Measurements from ENCODE around the gene ZSWIM2.
A peak's percentile ranks its signal among the peaks of the same experiment; 100 is the strongest.
"Not testable (repeated sequence)": the region's sequence is repeated elsewhere in the genome, so short reads cannot be mapped to it uniquely, and the experiment has no call there.

The ZSWIM2 gene

DNA sequence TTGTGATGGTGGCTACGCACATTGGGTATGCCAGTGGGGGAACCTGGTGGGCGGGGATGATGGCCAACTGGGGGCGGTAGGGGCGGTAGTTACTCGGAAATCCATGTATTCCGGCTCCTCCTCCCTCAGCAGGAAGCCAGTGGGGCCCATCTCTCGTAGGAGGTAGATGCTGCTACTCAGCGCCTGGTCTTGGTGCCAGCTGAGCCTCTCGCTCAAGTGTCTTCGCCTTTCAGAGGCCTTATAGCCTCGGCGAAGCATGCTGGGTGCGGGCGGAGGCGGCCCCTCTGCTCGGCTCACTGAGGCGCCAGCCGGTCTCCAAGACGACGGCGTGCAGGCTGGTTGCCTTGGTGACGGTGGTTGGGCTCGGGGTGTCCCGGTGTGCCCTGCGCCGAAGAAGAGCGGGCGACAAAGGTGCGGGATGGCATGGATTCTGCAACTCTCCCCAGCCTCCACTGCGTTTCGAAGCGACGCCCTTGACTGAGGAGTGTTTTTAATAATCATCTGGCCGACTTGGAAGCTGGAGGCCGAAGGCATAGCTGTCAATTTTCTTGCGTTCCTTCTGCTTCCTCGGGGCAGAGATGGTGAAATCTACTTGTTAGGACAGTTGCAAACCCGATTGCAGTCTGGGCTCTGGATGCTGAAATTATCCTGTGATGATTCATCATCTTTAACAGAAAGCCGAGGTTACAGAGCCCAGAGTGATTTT, at the start of gene ZSWIM2:
Gene ZSWIM2 (minus strand): TSS at position 298 of the 706 bp plus-strand sequence. CDS start 40 bp downstream, at position 258.
- H3K27ac Mint-ChIP-seq: no peak within 1 kb of the TSS
- H3K4me1 Mint-ChIP-seq (ENCODE audit: low read depth): peaks cover 13% of the 10 kb centered on the region
- H3K36me3 Mint-ChIP-seq: peaks cover 3% of the 10 kb centered on the region
- H3K27me3 Mint-ChIP-seq: peaks cover 18% of the 10 kb centered on the region
- peak within 1 kb of the TSS; percentile 69 for H3K4me3 Mint-ChIP-seq
- H3K9me3 Mint-ChIP-seq (ENCODE audit: low read depth): peaks cover 16% of the 10 kb centered on the region

DNA sequence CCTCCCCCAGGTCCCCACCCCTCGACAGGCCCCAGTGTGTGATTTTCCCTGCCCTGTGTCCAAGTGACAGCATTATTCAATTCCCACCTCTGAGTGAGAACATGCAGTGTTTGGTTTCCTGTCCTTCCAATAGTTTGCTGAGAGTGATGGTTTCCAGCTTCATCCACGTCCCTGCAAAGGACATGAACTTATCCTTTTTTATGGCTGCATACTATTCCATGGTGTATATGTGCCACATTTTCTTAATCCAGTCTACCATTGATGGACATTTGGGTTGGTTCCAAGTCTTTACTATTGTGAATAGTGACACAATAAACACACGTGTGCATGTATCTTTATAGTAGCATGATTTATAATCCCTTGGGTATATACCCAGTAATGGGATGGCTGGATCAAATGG, 47.2 kb upstream of the ZSWIM2 start:
- H3K36me3 Mint-ChIP-seq; H3K9me3 Mint-ChIP-seq (ENCODE audit: low read depth); H3K27me3 Mint-ChIP-seq; H3K4me3 Mint-ChIP-seq; H3K27ac Mint-ChIP-seq; H3K4me1 Mint-ChIP-seq (ENCODE audit: low read depth): not testable (repeated sequence)

DNA sequence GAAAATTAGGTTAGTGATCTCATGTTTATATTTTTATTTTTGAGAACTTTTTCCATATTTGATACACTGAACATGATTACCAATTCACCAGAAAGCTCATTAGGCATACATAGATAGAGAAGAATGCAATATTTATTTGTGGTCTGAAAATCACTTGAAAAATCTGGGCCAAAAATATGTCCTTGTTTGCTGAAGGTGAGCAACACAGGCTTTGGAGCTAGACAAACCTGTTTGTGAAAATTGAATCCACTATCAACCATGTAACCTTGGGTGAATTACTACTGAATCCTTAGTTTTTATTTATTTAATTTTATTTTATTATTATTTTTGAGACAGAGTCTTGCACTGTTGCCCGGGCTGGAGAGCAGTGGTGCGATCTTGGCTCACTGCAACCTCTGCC, 46.5 kb upstream of the ZSWIM2 start:
- Mint-ChIP-seq H3K27me3 (no peaks in the 10 kb centered on the region), H3K4me3 (no peak overlapping the region), H3K27ac (no peak overlapping the region), H3K4me1 (ENCODE audit: low read depth) (no peaks in the 10 kb centered on the region), H3K36me3 (no peaks in the 10 kb centered on the region), H3K9me3 (ENCODE audit: low read depth) (peaks cover 4% of the 10 kb centered on the region)

DNA sequence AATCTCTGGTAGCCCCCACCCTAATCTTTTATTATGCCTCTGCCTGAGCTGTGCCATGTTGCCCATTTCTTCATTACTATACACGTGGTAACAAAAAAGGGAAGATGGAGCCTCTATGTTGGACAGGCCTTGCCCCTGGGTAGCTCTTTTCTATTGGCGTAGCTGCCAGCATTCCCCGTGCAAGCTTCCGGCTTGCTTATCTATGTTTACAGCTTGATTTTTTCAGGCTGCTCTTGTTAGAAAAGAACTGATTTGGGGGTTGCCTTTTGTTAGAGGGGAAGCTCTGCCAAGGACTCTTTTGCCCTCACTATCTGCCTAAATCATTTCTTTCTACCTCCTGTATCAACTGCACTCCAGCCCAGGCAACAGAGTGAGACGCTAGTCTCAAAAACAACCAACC, 45.5 kb upstream of the ZSWIM2 start:
- Mint-ChIP-seq H3K4me3 (no peak overlapping the region), H3K27ac (no peak overlapping the region)

DNA sequence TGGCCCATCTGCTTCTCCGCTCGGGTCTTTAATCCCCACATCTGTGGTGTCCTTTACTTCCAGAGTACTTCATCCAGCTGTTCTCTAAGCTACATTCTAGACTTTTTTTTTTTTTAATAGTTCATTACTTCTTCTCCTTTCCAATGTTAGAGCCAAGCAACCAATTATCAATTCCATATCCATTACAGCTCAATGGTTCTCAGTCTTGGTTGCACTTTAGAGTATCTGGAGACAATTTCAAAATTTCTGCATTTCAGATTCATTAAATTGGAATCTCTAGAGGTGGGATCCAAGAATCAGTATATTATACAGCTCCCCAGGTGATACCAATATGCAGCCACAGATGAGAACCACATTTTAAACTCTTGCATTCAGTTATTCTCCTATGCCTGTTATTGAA, 43.9 kb upstream of the ZSWIM2 start:
- Mint-ChIP-seq H3K9me3 (ENCODE audit: low read depth) (peaks cover 3% of the 10 kb centered on the region), H3K27me3 (no peaks in the 10 kb centered on the region), H3K27ac (no peak overlapping the region), H3K4me3 (no peak overlapping the region), H3K4me1 (ENCODE audit: low read depth) (no peaks in the 10 kb centered on the region), H3K36me3 (no peaks in the 10 kb centered on the region)

More for the DNA sequence above, 45.5 kb upstream of the ZSWIM2 start:
- no peaks in the 10 kb centered on the region for H3K27me3 Mint-ChIP-seq
- peaks cover 4% of the 10 kb centered on the region for H3K9me3 Mint-ChIP-seq (ENCODE audit: low read depth)
- H3K36me3 Mint-ChIP-seq: no peaks in the 10 kb centered on the region
- no peaks in the 10 kb centered on the region for H3K4me1 Mint-ChIP-seq (ENCODE audit: low read depth)

DNA sequence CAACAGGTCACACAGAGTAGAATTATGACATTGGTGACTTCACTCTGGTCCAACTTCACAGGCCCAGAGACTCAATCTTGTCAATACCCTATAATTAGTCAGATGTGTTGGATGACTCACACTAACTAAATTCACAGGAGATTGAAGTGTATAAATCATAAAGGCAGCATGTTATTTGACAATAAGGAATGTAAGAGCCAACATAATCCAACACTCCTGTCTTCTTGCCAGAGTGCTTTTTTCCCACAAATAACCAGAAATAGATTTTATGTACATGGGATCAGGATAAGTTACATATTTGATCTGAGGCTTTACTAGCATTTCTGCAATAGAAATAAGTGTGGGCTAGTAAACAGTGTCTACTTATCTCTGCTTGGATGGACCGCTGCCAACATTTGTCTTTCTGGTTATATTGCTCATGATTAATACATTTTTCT, 42.2 kb upstream of the ZSWIM2 start:
- Mint-ChIP-seq H3K9me3 (ENCODE audit: low read depth) (no peaks in the 10 kb centered on the region), H3K4me1 (ENCODE audit: low read depth) (no peaks in the 10 kb centered on the region), H3K36me3 (no peaks in the 10 kb centered on the region), H3K27ac (no peak overlapping the region), H3K27me3 (peaks cover 2% of the 10 kb centered on the region), H3K4me3 (no peak overlapping the region)

GRCh38 chr2:186889101-186889879, 40.3 kb upstream of the ZSWIM2 start:
- Mint-ChIP-seq H3K4me3 (no peak overlapping the region), H3K27me3 (peaks cover 2% of the 10 kb centered on the region), H3K4me1 (ENCODE audit: low read depth) (no peaks in the 10 kb centered on the region)

GRCh38 chr2:186887107-186888090, 38.4 kb upstream of the ZSWIM2 start:
- H3K27ac Mint-ChIP-seq: no peak overlapping the region
- H3K4me3 Mint-ChIP-seq: no peak overlapping the region
- peaks cover 9% of the 10 kb centered on the region for H3K9me3 Mint-ChIP-seq (ENCODE audit: low read depth)
- peaks cover 5% of the 10 kb centered on the region for H3K27me3 Mint-ChIP-seq
- H3K36me3 Mint-ChIP-seq: no peaks in the 10 kb centered on the region
- H3K4me1 Mint-ChIP-seq (ENCODE audit: low read depth): no peaks in the 10 kb centered on the region

More at GRCh38 chr2:186889101-186889879, 40.3 kb upstream of the ZSWIM2 start:
- Mint-ChIP-seq H3K36me3 (no peaks in the 10 kb centered on the region), H3K27ac (no peak overlapping the region), H3K9me3 (ENCODE audit: low read depth) (no peaks in the 10 kb centered on the region)

DNA sequence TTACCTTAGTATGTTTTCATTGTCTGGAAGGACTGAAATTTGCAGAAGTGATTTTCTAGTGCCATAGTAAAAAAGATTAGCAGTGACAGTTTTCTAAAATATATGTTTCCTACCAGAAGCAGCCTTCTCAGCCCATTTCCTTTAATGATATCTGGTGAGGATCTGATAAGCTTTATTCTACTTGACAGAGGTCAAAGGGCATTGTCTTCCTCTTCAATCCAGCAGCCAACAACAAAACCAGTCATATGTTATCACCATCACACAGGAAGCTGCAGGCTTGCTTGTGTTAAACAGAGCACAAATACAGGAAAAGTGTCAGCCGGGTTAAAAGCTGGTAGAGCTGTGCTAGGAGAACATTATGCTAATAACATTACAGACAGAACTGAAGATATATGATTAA, 35.6 kb upstream of the ZSWIM2 start:
- Mint-ChIP-seq H3K9me3 (ENCODE audit: low read depth) (peaks cover 19% of the 10 kb centered on the region), H3K36me3 (no peaks in the 10 kb centered on the region), H3K27ac (no peak overlapping the region), H3K4me3 (no peak overlapping the region), H3K4me1 (ENCODE audit: low read depth) (no peaks in the 10 kb centered on the region), H3K27me3 (peaks cover 5% of the 10 kb centered on the region)

GRCh38 chr2:186883666-186884065, 34.7 kb upstream of the ZSWIM2 start:
- no peak overlapping the region for H3K27ac Mint-ChIP-seq
- no peaks in the 10 kb centered on the region for H3K36me3 Mint-ChIP-seq
- peaks cover 5% of the 10 kb centered on the region for H3K27me3 Mint-ChIP-seq
- peaks cover 19% of the 10 kb centered on the region for H3K9me3 Mint-ChIP-seq (ENCODE audit: low read depth)
- H3K4me3 Mint-ChIP-seq: no peak overlapping the region
- H3K4me1 Mint-ChIP-seq (ENCODE audit: low read depth): no peaks in the 10 kb centered on the region

DNA sequence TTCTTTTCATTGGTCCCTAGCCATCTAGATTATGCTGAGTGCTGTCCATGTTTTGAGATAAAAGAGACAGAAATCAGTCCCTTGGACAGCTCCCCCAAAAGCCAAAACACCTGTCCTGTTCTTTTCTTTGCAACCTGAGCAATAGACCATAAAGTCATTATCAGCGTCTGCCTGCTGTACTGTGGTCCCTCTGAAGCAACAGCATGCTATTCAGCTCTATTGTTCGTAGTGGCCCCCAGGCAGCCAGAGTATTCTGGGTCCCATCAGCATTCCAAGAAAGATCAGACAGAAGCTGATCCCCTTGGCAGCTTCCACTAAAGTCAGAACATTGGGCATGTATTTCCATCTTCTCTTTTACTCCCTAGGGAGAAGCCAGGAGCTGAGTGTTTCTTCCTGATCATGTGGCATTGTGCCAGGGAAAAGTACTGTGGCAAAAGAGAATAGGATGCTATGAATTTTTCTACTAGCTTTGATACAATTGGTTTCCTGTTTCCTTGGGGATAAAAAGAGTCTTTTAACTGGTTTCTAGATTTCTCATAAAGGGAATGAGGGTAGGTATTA, 33.6 kb upstream of the ZSWIM2 start:
- H3K9me3 Mint-ChIP-seq (ENCODE audit: low read depth): peaks cover 23% of the 10 kb centered on the region
- H3K4me3 Mint-ChIP-seq: no peak overlapping the region

DNA sequence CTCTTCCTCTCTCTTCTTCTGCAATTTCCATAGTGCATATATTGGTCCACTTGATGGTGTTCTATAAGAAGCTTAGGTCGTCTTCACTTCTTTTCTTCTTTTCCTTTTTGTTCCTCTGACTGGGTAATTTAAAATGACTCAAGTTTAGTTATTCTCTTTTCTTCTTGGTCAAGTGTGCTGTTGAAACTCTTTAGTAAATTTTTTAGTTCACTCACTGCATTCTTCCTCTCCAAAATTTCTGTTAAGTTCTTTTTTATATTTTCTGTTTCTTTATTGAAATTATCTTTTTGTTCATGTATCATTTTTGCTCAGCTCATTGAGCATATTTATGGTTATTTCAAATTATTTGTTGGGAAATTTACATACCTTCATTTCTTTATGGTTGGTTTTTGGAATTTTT, 32.7 kb upstream of the ZSWIM2 start:
- Mint-ChIP-seq H3K27me3 (peaks cover 3% of the 10 kb centered on the region), H3K4me1 (ENCODE audit: low read depth) (no peaks in the 10 kb centered on the region), H3K36me3 (no peaks in the 10 kb centered on the region), H3K9me3 (ENCODE audit: low read depth) (peaks cover 29% of the 10 kb centered on the region), H3K4me3 (no peak overlapping the region), H3K27ac (no peak overlapping the region)

More for the DNA sequence above, 33.6 kb upstream of the ZSWIM2 start:
- Mint-ChIP-seq H3K36me3 (no peaks in the 10 kb centered on the region), H3K4me1 (ENCODE audit: low read depth) (no peaks in the 10 kb centered on the region), H3K27ac (no peak overlapping the region), H3K27me3 (peaks cover 5% of the 10 kb centered on the region)

GRCh38 chr2:186879312-186879711, 30.3 kb upstream of the ZSWIM2 start:
- Mint-ChIP-seq H3K4me3 (no peak overlapping the region), H3K36me3 (no peaks in the 10 kb centered on the region), H3K9me3 (ENCODE audit: low read depth) (peaks cover 33% of the 10 kb centered on the region), H3K4me1 (ENCODE audit: low read depth) (no peaks in the 10 kb centered on the region), H3K27ac (no peak overlapping the region), H3K27me3 (peaks cover 3% of the 10 kb centered on the region)

DNA sequence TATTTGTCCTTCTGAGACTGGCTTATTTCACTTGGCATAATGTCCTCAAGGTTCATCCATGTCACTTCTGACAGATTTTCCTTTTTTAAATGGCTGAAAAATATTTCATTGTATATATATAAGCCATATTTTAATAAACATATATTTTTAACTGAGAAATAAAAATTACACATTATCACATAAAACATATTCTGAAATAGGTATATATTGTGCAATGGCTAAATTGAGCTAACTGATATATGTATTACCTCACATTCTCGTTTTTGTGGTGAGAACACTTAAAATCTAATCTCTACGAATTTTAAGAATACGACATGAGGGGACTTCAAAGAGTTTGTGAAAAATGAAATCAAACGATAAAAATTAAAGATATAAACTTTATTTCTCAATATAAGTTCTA, 25.7 kb upstream of the ZSWIM2 start:
- no peaks in the 10 kb centered on the region for H3K27me3 Mint-ChIP-seq

More for the DNA sequence above, 25.7 kb upstream of the ZSWIM2 start:
- H3K9me3 Mint-ChIP-seq (ENCODE audit: low read depth): peaks cover 14% of the 10 kb centered on the region
- no peak overlapping the region for H3K27ac Mint-ChIP-seq
- no peak overlapping the region for H3K4me3 Mint-ChIP-seq
- no peaks in the 10 kb centered on the region for H3K36me3 Mint-ChIP-seq
- H3K4me1 Mint-ChIP-seq (ENCODE audit: low read depth): no peaks in the 10 kb centered on the region

All from activated naive CD8-positive, alpha-beta T cell (primary cell).